ENCODE measurements around the gene SNAP25. TPM values are rescaled to one million over a fixed set of nuclear protein-coding genes. Genes with fewer than 3 reads are reported as not detected.

Gene SNAP25
- total RNA-seq, 6 experiments from 2014 or later = 0.10 TPM; not detected in 5

GRCh38 chr20:10336959-10337729 lies 118.5 kb downstream of the SNAP25 start:
- TF ChIP-seq, protein P1, sequence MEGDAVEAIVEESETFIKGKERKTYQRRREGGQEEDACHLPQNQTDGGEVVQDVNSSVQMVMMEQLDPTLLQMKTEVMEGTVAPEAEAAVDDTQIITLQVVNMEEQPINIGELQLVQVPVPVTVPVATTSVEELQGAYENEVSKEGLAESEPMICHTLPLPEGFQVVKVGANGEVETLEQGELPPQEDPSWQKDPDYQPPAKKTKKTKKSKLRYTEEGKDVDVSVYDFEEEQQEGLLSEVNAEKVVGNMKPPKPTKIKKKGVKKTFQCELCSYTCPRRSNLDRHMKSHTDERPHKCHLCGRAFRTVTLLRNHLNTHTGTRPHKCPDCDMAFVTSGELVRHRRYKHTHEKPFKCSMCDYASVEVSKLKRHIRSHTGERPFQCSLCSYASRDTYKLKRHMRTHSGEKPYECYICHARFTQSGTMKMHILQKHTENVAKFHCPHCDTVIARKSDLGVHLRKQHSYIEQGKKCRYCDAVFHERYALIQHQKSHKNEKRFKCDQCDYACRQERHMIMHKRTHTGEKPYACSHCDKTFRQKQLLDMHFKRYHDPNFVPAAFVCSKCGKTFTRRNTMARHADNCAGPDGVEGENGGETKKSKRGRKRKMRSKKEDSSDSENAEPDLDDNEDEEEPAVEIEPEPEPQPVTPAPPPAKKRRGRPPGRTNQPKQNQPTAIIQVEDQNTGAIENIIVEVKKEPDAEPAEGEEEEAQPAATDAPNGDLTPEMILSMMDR (IDR thresholded peaks at IDR 0.05) = no peak
- no peaks in the 10 kb centered on the region for H3K4me1 Mint-ChIP-seq (ENCODE audit: low read depth)
- H3K9me3 Mint-ChIP-seq = no peaks in the 10 kb centered on the region
- H3K4me3 Mint-ChIP-seq = no peak overlapping the region
- H3K27ac Mint-ChIP-seq = no peak overlapping the region
- DNase-seq = no peak
- H3K27me3 Mint-ChIP-seq (ENCODE audit: insufficient read depth) = peaks cover 13% of the 10 kb centered on the region; the same call in 1 of the 2 replicates
- no peaks in the 10 kb centered on the region for H3K36me3 Mint-ChIP-seq (ENCODE audit: low read depth)

- no peaks in the 10 kb centered on the region for H3K36me3 Mint-ChIP-seq (ENCODE audit: low read depth)
- H3K9me3 Mint-ChIP-seq = no peaks in the 10 kb centered on the region
- DNase-seq = no peak
- no peak overlapping the region for H3K27ac Mint-ChIP-seq
- no peaks in the 10 kb centered on the region for H3K4me1 Mint-ChIP-seq (ENCODE audit: low read depth)
- no peak overlapping the region for H3K4me3 Mint-ChIP-seq
- TF ChIP-seq, protein P1 (IDR thresholded peaks at IDR 0.05) = no peak
- peaks cover 13% of the 10 kb centered on the region; the same call in 1 of the 2 replicates for H3K27me3 Mint-ChIP-seq (ENCODE audit: insufficient read depth)
Observed at GRCh38 chr20:10338426-10339180, 120.0 kb downstream of the SNAP25 start.

DNA sequence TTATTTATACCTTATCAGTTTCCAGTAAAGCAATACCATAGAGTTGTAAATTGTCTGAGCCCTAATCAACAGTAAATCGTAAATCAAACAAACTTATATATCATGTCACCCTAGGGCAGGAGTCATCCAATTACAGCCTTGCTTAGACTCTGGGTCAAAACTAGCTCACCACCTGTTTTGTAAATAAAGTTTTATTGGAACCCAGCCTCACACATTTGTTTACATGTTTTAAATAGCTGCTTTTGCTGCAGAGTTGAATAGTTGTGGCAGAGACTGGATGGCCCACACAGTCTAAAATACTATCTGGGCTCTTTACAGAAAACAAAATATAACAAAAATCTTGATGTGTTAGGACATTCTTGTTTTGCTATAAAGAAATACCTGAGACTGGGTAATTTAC lies 121.0 kb downstream of the SNAP25 start:
- TF ChIP-seq, protein P1 (IDR thresholded peaks at IDR 0.05) = no peak
- Mint-ChIP-seq H3K36me3 (ENCODE audit: low read depth) (no peaks in the 10 kb centered on the region), H3K27me3 (ENCODE audit: insufficient read depth) (peaks cover 9% of the 10 kb centered on the region; the same call in 1 of the 2 replicates), H3K27ac (no peak overlapping the region), H3K4me1 (ENCODE audit: low read depth) (no peaks in the 10 kb centered on the region), H3K9me3 (no peaks in the 10 kb centered on the region), H3K4me3 (no peak overlapping the region)
- no peak for DNase-seq

GRCh38 chr20:10342152-10342551 lies 123.5 kb downstream of the SNAP25 start:
- Mint-ChIP-seq H3K4me1 (ENCODE audit: low read depth) (no peaks in the 10 kb centered on the region; the same call in 1 of the 2 replicates), H3K36me3 (ENCODE audit: low read depth) (no peaks in the 10 kb centered on the region), H3K4me3 (no peak overlapping the region), H3K27ac (no peak overlapping the region), H3K27me3 (ENCODE audit: insufficient read depth) (peaks cover 9% of the 10 kb centered on the region; the same call in 1 of the 2 replicates), H3K9me3 (no peaks in the 10 kb centered on the region)
- TF ChIP-seq, protein P1 (IDR thresholded peaks at IDR 0.05) = no peak
- DNase-seq = no peak

- no peak for DNase-seq
- Mint-ChIP-seq H3K27ac (no peak overlapping the region), H3K4me3 (no peak overlapping the region), H3K27me3 (ENCODE audit: insufficient read depth) (peaks cover 6% of the 10 kb centered on the region; the same call in 1 of the 2 replicates), H3K9me3 (no peaks in the 10 kb centered on the region), H3K4me1 (ENCODE audit: low read depth) (no peaks in the 10 kb centered on the region; the same call in 1 of the 2 replicates), H3K36me3 (ENCODE audit: low read depth) (no peaks in the 10 kb centered on the region)
- TF ChIP-seq, protein P1 (IDR thresholded peaks at IDR 0.05) = no peak
Observed at GRCh38 chr20:10344953-10345352, 126.3 kb downstream of the SNAP25 start.
